Mammary epithelial cell (primary cell): ENCODE measurements around the gene KIAA1671.

ENCODE experiments used
- EZH2 ChIP-seq: IDR thresholded peaks from 2 replicates; pipeline ENCODE4 v1.6.1; 2012; ENCODE audit warnings: low read length, inconsistent platforms, borderline replicate concordance
- TF ChIP-seq, protein P1 (sequence below), 2 donors: IDR thresholded peaks in 1 of 2; conservative IDR thresholded peaks in 1 of 2; 2 replicates each; pipeline ENCODE4 v1.5.1; 2011 to 2012; ENCODE audit warnings: inconsistent platforms in 2 of 2, low read length in 2 of 2, mild to moderate bottlenecking in 2 of 2, control low read depth in 1 of 2, low read depth in 1 of 2; ENCODE audit not compliant: insufficient read depth in 1 of 2; ENCODE audit errors: extremely low read depth in 1 of 2

DNA sequence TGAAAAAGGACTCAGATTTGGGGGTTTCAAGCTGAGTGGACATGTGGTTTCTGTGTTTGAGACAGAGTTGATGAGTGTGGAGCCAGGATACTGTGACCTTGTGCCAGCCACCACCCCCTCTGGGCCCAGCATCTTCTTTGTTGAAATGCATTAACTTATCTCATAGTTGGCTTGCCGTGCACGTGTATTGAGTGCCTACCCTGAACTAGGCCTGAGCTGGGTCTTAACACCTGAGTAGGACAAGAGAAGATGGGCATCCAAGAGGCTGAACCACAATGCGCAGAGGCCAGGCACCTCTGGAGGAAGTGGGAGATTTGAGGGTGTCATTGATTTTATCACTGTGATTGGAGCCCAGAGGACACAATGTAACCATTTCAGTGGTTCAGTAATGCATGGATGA lies 129.6 kb downstream of the KIAA1671 start:
- TF ChIP-seq, protein P1, sequence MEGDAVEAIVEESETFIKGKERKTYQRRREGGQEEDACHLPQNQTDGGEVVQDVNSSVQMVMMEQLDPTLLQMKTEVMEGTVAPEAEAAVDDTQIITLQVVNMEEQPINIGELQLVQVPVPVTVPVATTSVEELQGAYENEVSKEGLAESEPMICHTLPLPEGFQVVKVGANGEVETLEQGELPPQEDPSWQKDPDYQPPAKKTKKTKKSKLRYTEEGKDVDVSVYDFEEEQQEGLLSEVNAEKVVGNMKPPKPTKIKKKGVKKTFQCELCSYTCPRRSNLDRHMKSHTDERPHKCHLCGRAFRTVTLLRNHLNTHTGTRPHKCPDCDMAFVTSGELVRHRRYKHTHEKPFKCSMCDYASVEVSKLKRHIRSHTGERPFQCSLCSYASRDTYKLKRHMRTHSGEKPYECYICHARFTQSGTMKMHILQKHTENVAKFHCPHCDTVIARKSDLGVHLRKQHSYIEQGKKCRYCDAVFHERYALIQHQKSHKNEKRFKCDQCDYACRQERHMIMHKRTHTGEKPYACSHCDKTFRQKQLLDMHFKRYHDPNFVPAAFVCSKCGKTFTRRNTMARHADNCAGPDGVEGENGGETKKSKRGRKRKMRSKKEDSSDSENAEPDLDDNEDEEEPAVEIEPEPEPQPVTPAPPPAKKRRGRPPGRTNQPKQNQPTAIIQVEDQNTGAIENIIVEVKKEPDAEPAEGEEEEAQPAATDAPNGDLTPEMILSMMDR (conservative IDR thresholded peaks at IDR 0.05 in 1 of 2, IDR thresholded peaks at IDR 0.05 in 1 of 2; ENCODE audit: extremely low read depth in 1 of 2, insufficient read depth in 1 of 2, low read depth in 1 of 2, low read length in 2 of 2): no peak
- TF ChIP-seq EZH2: no peak
